GM06990 (cell line): ENCODE measurements around the gene PNRC2.

Source experiments
- DNase-seq: peaks from one replicate; pipeline ENCODE4 v3.0.0-alpha.2; 2011; ENCODE audit not compliant: insufficient read length; ENCODE audit errors: extremely low read depth
- H3K27me3 ChIP-seq: replicated peaks from 2 replicates; pipeline ENCODE4 v1.6.0; 2011; ENCODE audit warnings: low read length; ENCODE audit not compliant: control insufficient read depth, insufficient read depth
- H3K36me3 ChIP-seq: 2 replicates; pipeline ENCODE4 v1.5.1; 2011; ENCODE audit warnings: low read length; ENCODE audit not compliant: control insufficient read depth, insufficient read depth
- H3K4me3 ChIP-seq: replicated peaks from 2 replicates; pipeline ENCODE4 v1.5.1; 2011; ENCODE audit warnings: low read depth, mild to moderate bottlenecking, control low read depth, low read length
- CTCF ChIP-seq: IDR thresholded peaks from 2 replicates; pipeline ENCODE4 v1.5.1; 2011; ENCODE audit warnings: low read length, control low read depth, mild to moderate bottlenecking, inconsistent platforms; ENCODE audit not compliant: insufficient read depth, poor library complexity, severe bottlenecking

The PNRC2 gene

GRCh38 chr1:23959461-23960290 lies at the start of gene PNRC2:
PNRC2 (plus strand) TSS chr1:23959828; CDS start chr1:23961458, 1,630 bp downstream.
- Histone ChIP-seq H3K36me3 (no peaks in the 10 kb centered on the region), H3K4me3 (peak within 1 kb of the TSS; percentile 94), H3K27me3 (no peaks in the 10 kb centered on the region)
- TF ChIP-seq CTCF = no peak
- peak; percentile 97 for DNase-seq

GRCh38 chr1:23910144-23910543 lies 49.5 kb upstream of the PNRC2 start:
- Histone ChIP-seq H3K36me3 (no peaks in the 10 kb centered on the region), H3K27me3 (no peaks in the 10 kb centered on the region), H3K4me3 (peak overlapping the region; percentile 78)
- TF ChIP-seq CTCF = no peak
- peak; percentile 63 for DNase-seq

GRCh38 chr1:23910553-23911246 lies 48.9 kb upstream of the PNRC2 start:
- H3K27me3 ChIP-seq = no peaks in the 10 kb centered on the region
- H3K4me3 ChIP-seq = peak overlapping the region; percentile 78
- DNase-seq = peak; percentile 78
- no peaks in the 10 kb centered on the region for H3K36me3 ChIP-seq
- TF ChIP-seq CTCF = no peak

GRCh38 chr1:23911921-23912320 lies 47.7 kb upstream of the PNRC2 start:
- no peak for DNase-seq
- no peaks in the 10 kb centered on the region for H3K36me3 ChIP-seq
- peak overlapping the region; percentile 78 for H3K4me3 ChIP-seq
- no peak for TF ChIP-seq CTCF
- H3K27me3 ChIP-seq = no peaks in the 10 kb centered on the region

DNA sequence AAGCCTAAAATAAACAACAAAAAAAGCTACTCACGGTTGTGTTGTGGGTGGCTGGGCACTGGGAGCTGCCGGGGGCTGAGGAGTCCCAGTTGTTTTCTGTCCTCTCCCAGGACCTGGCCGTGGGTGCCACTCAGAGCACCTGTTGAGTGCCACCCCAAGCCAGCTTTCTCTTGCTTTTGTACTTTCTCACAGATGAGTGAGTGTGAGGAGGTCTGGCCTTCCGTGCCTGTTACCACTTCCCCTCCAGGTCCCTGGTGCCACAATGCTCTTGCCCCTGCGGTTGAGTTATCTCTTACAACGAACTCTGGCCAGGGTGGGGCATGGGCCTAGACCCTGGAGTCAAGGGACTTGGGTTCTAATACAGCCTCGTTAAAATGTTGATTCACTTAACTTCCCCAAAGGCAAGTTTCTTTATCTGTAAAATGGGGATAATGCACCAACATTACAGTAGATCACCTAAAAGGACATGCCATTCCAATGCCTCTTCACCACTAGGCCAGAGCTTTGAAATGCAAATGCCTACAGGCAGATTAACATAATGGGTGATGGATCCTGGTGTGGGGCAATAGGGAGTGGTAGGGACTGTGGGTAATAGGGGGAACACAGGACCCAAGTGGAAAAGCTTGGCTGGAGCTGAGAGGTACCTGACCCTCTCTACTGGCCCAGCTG lies 46.3 kb upstream of the PNRC2 start, which contains the start of gene CNR2:
Gene CNR2 (minus strand): TSS at position 151 of the 669 bp plus-strand sequence. CDS start 37,745 bp downstream, outside the sequence.
- no peaks in the 10 kb centered on the region for H3K27me3 ChIP-seq
- TF ChIP-seq CTCF = no peak
- H3K4me3 ChIP-seq = peak within 1 kb of the TSS; percentile 78
- DNase-seq = peak; percentile 73
- H3K36me3 ChIP-seq = no peaks in the 10 kb centered on the region
